ENCODE measurements around the gene NAA16. TPM values are rescaled to one million over a fixed set of nuclear protein-coding genes. Genes with fewer than 3 reads are reported as not detected.

The NAA16 gene
- total RNA-seq (2022; extraction: Qiagen RNA extraction): 6.6 to 7.9 TPM (median 6.9 TPM) in 5 replicates

GRCh38 chr13:41310963-41311405 is at the start of gene NAA16:
TSS of gene NAA16 (plus strand) at chr13:41311267. CDS start at chr13:41311529, 262 bp downstream.

GRCh38 chr13:41263261-41263971 is 47.7 kb upstream of the NAA16 start, which contains the start of gene MTRF1:
TSS of gene MTRF1 (minus strand) at chr13:41263576. CDS start at chr13:41260907, 2,669 bp downstream.

Other genes with a start within 250 kb of the NAA16 start
- 8.0 to 10.6 TPM (median 8.4 TPM) in 5 replicates for gene WBP4, start 249.8 kb upstream of the NAA16 start, total RNA-seq (2022; extraction: Qiagen RNA extraction)
- gene KBTBD6, start 178.5 kb upstream of the NAA16 start, total RNA-seq (2022; extraction: Qiagen RNA extraction): 4.4 to 5.6 TPM (median 5.0 TPM) in 5 replicates
- gene KBTBD7, start 116.7 kb upstream of the NAA16 start, total RNA-seq (2022; extraction: Qiagen RNA extraction): 2.1 to 2.8 TPM (median 2.5 TPM) in 5 replicates
- gene MTRF1, start 47.7 kb upstream of the NAA16 start, total RNA-seq (2022; extraction: Qiagen RNA extraction): 4.2 to 5.3 TPM (median 5.1 TPM) in 5 replicates
- 9.3 to 18.3 TPM (median 14.3 TPM) in 5 replicates for gene RGCC, start 146.3 kb downstream of the NAA16 start, total RNA-seq (2022; extraction: Qiagen RNA extraction)

All from A549 treated with AZD2906 at 1 μM for 4 hours (cell line).